ENCODE data around the gene TRAM2.

The TRAM2 gene

GRCh38 chr6:52587001-52587400 lies 10.1 kb upstream of the TRAM2 start:
- no peak for DNase-seq (ENCODE audit: low read depth)
- TF ChIP-seq, protein P1, sequence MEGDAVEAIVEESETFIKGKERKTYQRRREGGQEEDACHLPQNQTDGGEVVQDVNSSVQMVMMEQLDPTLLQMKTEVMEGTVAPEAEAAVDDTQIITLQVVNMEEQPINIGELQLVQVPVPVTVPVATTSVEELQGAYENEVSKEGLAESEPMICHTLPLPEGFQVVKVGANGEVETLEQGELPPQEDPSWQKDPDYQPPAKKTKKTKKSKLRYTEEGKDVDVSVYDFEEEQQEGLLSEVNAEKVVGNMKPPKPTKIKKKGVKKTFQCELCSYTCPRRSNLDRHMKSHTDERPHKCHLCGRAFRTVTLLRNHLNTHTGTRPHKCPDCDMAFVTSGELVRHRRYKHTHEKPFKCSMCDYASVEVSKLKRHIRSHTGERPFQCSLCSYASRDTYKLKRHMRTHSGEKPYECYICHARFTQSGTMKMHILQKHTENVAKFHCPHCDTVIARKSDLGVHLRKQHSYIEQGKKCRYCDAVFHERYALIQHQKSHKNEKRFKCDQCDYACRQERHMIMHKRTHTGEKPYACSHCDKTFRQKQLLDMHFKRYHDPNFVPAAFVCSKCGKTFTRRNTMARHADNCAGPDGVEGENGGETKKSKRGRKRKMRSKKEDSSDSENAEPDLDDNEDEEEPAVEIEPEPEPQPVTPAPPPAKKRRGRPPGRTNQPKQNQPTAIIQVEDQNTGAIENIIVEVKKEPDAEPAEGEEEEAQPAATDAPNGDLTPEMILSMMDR (conservative IDR thresholded peaks at IDR 0.05; ENCODE audit: control insufficient read depth, insufficient read depth, low read depth, low read length): no peak

GRCh38 chr6:52584203-52584602 lies 7.3 kb upstream of the TRAM2 start:
- no peak overlapping the region for H3K4me3 ChIP-seq (ENCODE audit: control insufficient read depth, low read depth, low read length)
- DNase-seq (ENCODE audit: low read depth): no peak
- TF ChIP-seq, protein P1 (conservative IDR thresholded peaks at IDR 0.05; ENCODE audit: control insufficient read depth, insufficient read depth, low read depth, low read length): no peak

More at GRCh38 chr6:52587001-52587400, 10.1 kb upstream of the TRAM2 start:
- H3K4me3 ChIP-seq (ENCODE audit: control insufficient read depth, low read depth, low read length): no peak overlapping the region

DNA sequence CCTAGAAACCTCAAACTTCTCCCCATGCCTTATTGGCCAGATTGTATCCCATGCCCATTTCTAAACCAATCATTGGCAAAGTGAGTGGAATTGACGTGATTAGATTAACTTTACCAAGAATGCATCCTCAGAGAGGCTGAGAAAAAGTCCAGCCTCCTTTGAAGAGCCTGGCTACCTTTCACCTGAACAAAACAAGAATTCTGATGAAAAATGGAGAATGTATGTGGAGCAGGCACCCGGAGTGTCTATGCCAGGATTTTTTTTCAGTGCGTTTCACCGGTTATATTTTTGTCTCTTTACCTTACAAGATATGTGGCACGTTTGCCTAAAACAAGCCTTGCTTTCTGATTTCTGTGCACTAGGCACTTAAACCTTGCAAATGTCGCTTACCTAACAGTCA lies 6.1 kb upstream of the TRAM2 start:
- DNase-seq (ENCODE audit: low read depth): no peak
- H3K4me3 ChIP-seq (ENCODE audit: control insufficient read depth, low read depth, low read length): no peak overlapping the region
- TF ChIP-seq, protein P1 (conservative IDR thresholded peaks at IDR 0.05; ENCODE audit: control insufficient read depth, insufficient read depth, low read depth, low read length): no peak

GRCh38 chr6:52582446-52582845 lies 5.6 kb upstream of the TRAM2 start:
- DNase-seq (ENCODE audit: low read depth): no peak
- no peak overlapping the region for H3K4me3 ChIP-seq (ENCODE audit: control insufficient read depth, low read depth, low read length)
- TF ChIP-seq, protein P1 (conservative IDR thresholded peaks at IDR 0.05; ENCODE audit: control insufficient read depth, insufficient read depth, low read depth, low read length): no peak

GRCh38 chr6:52580905-52581304 lies 4.0 kb upstream of the TRAM2 start:
- DNase-seq (ENCODE audit: low read depth): no peak
- no peak overlapping the region for H3K4me3 ChIP-seq (ENCODE audit: control insufficient read depth, low read depth, low read length)
- TF ChIP-seq, protein P1 (conservative IDR thresholded peaks at IDR 0.05; ENCODE audit: control insufficient read depth, insufficient read depth, low read depth, low read length): no peak

- no peak overlapping the region for H3K4me3 ChIP-seq (ENCODE audit: control insufficient read depth, low read depth, low read length)
- no peak for DNase-seq (ENCODE audit: low read depth)
- TF ChIP-seq, protein P1 (conservative IDR thresholded peaks at IDR 0.05; ENCODE audit: control insufficient read depth, insufficient read depth, low read depth, low read length): no peak
Observed at GRCh38 chr6:52579006-52579660, 2.3 kb upstream of the TRAM2 start.

All from fibroblast of mammary gland (primary cell).